Measurements from ENCODE around the gene LHFPL6.

GRCh38 chr13:39499604-39500003, 103.4 kb downstream of the LHFPL6 start:
- TF ChIP-seq SIN3A (IDR thresholded peaks at IDR 0.05; ENCODE audit: borderline replicate concordance, insufficient read depth, low read length), result no peak
- no peak for TF ChIP-seq TAF1 (IDR thresholded peaks at IDR 0.05; ENCODE audit: borderline replicate concordance, insufficient read depth, low read length)
- TF ChIP-seq POLR2AphosphoS5 (IDR thresholded peaks at IDR 0.05; ENCODE audit: low read depth, low read length), result no peak
- TF ChIP-seq FOXP2 (optimal IDR thresholded peaks at IDR 0.05; ENCODE audit: borderline replicate concordance, extremely low read depth, extremely low read length, insufficient read depth), result no peak
